Esophagus muscularis mucosa (tissue), 2 donors: ENCODE measurements around the gene DDRGK1.

ENCODE experiments used
- POLR2A ChIP-seq: fragments of 450-650 bp; IDR thresholded peaks from one replicate; pipeline ENCODE4 v1.6.1; 2017; ENCODE audit warnings: antibody characterized with exemption, moderate library complexity, mild to moderate bottlenecking, low read depth
- POLR2AphosphoS5 ChIP-seq, 2 donors: sonication (generic); formaldehyde crosslinking; IDR thresholded peaks; one replicate each; pipeline ENCODE4 v1.6.1; 2017; ENCODE audit warnings: antibody characterized with exemption in 2 of 2

GRCh38 chr20:3228750-3229032 lies 24.2 kb upstream of the DDRGK1 start:
- TF ChIP-seq POLR2AphosphoS5 (IDR thresholded peaks at IDR 0.05) (no peak), POLR2A (no peak)
